A549 (cell line): ENCODE measurements around the gene CPHXL2.

Experiments used
- CHD2 ChIP-seq: fragments of 150-350 bp; IDR thresholded peaks from 2 replicates; pipeline ENCODE4 v1.6.1; 2014; ENCODE audit warnings: low read length; ENCODE audit not compliant: partially characterized antibody
- TF ChIP-seq, protein P1 (sequence below): fragments of >200 bp; sonication (Bioruptor Twin); formaldehyde crosslinking; IDR thresholded peaks from 3 replicates; pipeline ENCODE4 v1.5.1; 2016

DNA sequence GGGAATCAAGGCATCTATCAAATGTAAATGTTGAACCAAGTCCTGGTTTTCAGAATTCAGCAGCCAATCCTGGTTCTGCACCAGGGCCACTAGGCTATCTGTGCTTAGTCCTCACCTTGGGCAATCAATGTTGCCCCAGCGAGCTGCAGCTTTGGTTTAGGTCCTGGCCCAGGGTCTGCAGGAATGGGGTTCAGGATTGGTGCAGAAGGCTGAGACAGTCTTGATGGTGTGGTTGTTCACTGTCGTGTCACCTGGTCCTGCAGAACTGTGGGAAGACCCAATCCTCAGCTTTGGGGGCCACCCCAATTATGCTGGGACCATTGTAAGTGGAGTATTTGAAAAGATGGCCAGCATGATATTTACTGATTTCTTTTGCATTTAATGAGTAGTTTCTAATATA is 18.6 kb downstream of the CPHXL2 start:
- no peak for TF ChIP-seq CHD2
- TF ChIP-seq, protein P1, sequence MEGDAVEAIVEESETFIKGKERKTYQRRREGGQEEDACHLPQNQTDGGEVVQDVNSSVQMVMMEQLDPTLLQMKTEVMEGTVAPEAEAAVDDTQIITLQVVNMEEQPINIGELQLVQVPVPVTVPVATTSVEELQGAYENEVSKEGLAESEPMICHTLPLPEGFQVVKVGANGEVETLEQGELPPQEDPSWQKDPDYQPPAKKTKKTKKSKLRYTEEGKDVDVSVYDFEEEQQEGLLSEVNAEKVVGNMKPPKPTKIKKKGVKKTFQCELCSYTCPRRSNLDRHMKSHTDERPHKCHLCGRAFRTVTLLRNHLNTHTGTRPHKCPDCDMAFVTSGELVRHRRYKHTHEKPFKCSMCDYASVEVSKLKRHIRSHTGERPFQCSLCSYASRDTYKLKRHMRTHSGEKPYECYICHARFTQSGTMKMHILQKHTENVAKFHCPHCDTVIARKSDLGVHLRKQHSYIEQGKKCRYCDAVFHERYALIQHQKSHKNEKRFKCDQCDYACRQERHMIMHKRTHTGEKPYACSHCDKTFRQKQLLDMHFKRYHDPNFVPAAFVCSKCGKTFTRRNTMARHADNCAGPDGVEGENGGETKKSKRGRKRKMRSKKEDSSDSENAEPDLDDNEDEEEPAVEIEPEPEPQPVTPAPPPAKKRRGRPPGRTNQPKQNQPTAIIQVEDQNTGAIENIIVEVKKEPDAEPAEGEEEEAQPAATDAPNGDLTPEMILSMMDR = no peak
